T47D (cell line): ENCODE data around the gene ZNF454.
A peak's percentile ranks its signal among the peaks of the same experiment; 100 is the strongest.

Experiments used
- DNase-seq, 2 experiments: peaks; one replicate each; pipeline versions ENCODE4 v3.0.0 to v3.0.0-alpha.2; 2011 to 2012; ENCODE audit warnings: low read depth in 1 of 2, low spot score in 1 of 2
- JUND ChIP-seq: IDR thresholded peaks from 2 replicates; pipeline ENCODE4 v1.6.1; 2012; ENCODE audit warnings: low read depth
- in situ Hi-C: cut with HindIII; loops from 2 replicates; pipeline ENCODE4 v1.10.0; 2016; ENCODE audit warnings: low sequenced_read_pairs, low pct_unique_long_range_greater_than_20kb

ZNF454 gene

DNA sequence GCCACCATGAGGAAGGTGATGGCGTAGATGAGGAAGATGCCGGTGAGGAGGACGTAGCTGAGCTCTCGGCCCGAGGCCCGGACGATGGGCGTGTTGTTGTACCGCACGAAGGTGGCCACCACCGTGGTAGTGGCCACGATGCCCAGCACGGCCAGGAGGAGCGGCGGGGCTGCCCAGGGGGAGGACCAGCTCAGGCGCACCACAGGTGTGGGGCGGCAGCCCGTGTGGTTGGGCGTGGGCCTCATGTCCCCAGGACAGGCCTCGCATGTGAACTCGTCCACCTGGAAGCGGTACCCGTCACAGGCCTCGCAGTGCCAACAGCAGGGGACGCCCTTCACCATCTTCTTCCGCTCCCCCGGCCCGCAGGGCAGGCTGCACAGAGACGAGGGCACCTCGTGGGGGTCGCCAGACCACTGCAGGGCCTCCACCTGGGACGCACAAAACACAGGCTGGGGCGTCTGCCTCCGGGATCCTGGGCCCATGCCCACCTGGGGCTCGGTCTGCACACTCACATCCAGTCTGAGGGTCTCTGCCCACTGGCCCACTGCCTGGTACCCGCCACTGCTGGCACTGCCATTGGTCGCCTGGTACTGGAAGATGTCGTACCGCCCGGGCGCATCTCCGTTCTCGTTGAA is 45.4 kb downstream of the ZNF454 start:
- in situ Hi-C loops: no loop called here
- no peak for TF ChIP-seq JUND
- no peak for DNase-seq

DNA sequence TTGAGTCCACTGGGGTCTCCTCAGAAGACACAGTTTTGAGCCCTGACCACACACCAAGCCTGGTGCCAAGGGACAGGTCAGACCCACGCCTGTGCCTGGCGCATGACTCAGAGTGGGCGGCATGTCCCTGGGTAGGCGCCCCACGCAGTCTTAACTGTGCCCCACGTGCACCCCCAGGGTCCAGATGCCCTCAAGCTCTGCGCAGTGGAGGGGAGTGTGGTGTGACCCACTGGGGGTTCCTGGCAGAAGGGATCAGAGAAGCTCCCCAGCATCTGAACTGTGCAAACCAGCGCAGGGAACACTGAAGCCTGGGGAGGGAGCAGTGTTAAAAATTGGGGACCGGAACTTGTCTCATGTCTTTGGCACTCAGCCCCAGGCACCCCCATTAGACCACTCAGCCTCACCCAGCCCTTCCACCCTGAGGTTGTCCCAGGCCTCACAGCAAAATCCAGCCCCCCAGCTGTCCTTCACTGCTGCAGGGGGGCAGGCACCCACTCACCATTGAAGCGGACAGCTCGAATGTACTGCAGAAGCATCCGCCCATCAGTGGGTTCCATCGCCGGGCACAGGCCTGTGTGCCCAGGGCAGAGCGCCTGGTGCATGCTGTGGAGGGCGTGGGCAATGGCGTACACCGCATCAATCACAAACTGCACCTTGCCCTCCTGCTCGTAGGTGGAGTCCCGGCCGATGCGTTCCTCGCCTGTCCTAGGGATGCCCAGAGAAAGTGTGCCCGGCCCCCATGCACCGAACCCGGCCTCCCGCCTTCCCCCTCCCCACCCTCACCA is 47.6 kb downstream of the ZNF454 start:
- TF ChIP-seq JUND: no peak
- DNase-seq: no peak
- in situ Hi-C loops: no loop called here

DNA sequence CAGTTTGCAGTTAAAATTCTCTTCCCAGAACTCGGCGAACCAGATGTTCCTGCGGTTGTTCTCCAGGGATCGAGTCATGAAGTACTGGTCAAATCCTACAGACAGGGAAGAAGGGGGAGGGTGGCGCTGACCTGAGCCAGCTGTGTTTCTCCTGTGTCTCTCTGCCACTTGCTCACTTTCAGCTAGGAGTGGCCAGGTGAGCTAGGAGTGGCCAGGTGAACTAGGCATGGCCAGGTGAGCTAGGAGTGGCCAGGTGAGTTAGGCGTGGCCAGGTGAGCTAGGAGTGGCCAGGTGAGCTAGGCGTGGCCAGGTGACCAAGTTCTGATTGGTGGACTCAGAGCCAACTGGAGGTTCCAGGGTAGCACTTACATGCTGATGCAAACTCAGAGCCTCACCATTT is 48.3 kb downstream of the ZNF454 start:
- peak in 1 of 2 experiments; percentile 80 for DNase-seq
- in situ Hi-C loops: no loop called here
- TF ChIP-seq JUND: no peak

DNA sequence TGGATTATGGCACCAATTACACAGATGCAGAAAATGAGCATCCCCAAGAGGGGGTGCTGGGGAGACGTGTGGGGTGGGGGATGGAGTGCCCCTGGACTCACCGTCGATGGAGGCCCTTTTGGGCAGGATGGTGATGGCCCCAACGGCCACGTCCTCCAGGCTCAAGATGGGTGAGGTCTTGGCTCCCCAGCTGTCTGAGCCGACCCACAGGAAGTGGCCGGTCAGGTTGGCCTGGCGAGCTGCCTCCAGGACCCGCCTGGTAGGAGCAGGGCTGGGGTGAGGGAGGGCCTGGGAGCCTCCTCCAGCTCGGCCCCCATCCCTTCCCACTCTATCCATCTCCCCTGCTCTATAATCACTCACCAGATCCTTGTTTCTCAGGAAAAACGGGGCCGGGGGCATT is 49.5 kb downstream of the ZNF454 start:
- no peak for TF ChIP-seq JUND
- no peak for DNase-seq
- in situ Hi-C loops: no loop called here

DNA sequence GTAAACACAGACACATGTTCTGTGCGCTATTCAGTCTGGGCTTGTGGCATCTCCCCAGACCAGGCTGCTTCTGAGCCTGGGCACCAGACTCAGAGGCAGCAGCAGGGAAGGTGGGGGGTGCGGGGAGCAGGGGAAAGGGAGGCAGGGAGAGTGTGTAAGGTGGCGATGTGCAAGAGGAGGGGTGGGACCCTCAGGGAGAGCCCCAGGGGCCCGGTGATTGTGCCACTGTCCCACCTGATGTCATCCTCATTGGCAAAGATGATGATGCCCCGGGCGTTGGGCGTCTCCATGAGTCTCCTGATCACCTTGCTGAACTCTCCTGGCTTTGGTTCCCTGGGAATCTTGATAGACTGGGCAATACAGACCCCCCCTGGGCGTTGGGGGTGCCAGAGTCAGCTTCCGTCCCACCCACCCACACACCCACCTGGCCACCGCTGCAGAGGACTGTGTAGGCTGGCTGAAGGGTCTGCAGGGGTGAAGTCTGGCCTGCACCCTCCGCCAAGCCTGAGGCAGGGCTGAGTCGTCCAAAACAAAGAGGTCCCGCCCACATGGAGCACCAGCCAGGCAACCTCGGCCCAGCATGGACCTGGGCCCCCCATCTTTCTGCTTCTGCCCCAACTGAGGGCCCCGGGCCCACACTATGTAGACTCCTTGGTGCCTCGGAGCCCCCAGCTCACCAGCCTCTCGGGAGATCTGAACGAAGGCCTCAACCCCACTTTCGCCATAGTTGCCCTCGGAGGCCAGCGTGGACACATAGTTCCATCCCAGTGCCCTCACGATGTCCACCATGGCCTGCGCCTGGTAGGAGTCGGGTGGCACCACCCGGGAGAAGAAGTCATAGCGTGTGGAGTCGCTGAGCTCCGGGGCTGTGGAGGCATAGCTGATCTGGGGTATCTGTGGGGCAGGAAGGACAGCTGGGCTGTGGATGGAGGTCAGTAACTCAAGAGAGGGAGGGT is 50.5 kb downstream of the ZNF454 start:
- in situ Hi-C loops: no loop called here
- TF ChIP-seq JUND: no peak
- DNase-seq: no peak

DNA sequence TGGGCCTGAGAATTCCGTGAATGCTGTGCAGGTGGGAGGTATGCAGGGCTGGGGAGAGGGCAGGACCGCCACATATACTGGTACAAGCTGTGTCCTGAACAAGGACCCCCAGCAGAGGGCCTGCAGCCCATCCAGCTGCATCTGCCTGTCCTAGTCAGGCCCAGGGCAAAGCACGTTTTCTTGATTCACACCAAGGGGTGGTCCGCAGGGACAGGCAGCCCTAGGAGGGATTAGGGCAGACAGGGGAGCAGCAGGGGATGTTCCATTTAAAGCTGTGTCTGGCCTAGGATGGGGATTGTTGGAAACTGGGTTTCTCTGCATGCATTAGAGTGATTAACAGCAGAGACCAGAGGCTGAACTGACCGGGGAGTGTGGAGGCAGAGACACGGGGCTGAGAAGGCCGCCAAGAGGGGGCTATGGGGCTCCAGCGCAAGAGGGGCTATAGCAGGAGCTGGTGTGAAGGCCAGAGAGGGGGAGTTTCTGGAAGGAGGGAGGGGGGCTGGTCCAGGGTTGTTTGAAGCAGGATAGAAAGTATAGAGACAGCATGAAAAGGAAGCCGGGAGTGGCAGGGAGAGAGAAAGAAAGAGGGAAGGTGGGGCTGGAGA is 51.4 kb downstream of the ZNF454 start:
- DNase-seq: no peak
- in situ Hi-C loops: no loop called here
- TF ChIP-seq JUND: no peak

DNA sequence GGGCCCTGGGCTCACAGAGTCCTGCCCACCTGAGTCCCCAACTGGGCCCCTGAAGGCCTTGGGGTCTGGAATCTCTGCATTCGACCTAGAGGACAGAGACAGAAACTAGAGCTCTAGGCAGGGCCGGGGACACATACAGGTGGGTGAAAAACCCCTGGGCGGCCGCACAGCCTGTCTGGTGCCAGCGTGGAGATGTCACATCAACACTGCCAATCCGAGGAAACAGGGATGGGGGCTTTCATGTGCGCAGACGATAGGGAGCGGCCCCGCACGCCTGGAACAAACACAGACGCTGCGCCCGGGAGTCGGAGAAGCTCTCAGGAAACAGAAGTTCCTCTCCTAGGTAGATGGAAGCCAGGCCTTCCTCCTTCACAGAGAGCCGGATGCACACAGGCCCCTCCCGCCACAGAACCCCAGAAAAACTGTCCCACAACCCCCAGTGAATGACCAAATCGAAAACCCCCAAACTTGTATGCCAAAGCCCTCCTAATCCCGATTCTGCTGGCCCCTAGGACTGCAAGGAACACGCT is 52.3 kb downstream of the ZNF454 start:
- DNase-seq: no peak
- in situ Hi-C loops: no loop called here
- no peak for TF ChIP-seq JUND

DNA sequence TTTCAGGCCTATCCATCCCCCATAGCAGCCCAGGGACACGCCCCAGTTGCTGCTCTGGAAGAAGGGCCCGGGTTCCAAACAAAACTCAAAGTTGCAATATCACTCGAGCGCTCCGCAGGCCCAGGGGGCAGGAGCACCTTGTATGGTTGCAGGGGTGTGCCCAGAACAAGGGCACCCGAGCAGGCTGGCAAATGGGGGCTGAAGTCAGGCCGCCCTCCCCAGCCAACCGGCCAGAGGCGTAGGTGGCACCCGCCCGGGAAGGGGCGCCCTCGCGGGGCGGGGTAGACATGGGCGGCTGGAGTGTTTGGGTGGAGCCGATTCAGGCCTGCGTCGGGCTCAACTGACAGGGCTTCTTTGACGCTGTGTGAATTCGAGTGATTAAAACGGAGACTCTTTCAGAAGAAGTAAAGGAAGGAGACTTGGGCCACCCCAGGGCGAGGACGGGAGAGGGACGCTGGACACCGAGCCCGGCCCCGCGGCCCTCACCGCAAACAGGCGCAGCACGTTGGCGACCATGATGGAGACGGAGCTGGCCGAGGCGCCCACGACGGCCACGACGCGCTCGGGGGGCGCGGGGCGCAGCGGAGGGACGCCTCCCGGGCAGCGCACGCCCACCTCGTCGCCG is 53.1 kb downstream of the ZNF454 start:
- no peak for TF ChIP-seq JUND
- no peak for DNase-seq
- in situ Hi-C loops: no loop called here

DNA sequence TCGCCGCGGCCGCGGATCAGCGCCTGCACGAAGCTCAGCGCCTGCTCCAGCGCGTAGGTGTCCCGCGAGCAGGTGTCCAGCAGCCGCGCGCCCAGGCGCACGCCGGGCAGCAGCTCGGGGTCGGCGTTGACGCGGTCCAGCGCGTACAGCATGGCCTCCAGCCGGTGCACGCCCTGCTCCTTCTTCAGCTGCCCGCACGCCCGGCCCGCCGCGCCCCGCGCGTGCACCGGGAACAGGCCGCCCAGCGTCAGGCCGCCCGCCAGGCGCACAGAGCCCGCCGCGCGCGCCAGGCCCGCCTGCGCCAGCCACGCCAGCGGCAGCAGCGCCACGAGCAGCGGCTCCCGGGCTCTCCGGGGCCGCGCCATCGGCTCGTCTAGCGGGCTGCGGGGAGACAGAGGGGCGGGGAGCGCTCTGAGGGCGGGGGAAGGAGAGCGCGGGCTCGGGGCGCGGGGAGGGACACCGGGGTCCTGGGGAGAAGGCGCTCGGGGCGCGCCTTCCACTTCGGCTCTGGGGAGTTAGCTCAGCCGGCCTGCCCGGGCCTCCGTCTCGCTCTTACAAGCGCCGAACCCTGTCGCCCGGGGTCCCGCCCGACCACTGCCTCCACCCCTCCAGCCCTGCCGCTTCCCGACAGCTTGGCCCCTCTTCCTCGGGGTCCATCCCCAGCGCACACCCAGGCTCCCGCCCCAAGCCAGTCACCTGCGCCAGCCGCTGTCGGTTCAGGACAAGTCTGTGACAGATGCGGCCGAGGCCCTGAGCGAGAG is 53.8 kb downstream of the ZNF454 start, which contains the start of gene GRM6:
Gene GRM6 (minus strand): TSS at position 741 of the 761 bp plus-strand sequence. CDS start 376 bp downstream, at position 365.
- in situ Hi-C loops: no loop called here
- no peak for DNase-seq
- TF ChIP-seq JUND: no peak

DNA sequence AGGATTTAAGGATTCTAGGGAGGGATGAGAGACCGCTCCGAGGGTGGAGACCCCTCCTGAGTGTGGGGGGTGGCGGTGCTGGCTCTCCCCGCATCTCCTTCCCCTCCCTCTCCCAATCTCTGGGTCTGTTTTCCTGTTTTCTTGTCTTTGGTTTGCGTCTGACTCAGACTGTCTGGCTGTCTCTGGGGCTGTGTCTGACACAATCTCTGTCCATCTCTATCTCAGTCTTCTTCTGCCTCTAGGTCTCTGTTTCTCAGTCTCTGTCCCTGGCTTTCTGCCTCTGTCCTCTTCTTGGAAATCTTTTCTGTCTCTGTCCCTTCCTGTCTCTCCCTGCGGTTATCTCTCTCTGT is 54.3 kb downstream of the ZNF454 start:
- in situ Hi-C loops: no loop called here
- DNase-seq: no peak
- TF ChIP-seq JUND: no peak

DNA sequence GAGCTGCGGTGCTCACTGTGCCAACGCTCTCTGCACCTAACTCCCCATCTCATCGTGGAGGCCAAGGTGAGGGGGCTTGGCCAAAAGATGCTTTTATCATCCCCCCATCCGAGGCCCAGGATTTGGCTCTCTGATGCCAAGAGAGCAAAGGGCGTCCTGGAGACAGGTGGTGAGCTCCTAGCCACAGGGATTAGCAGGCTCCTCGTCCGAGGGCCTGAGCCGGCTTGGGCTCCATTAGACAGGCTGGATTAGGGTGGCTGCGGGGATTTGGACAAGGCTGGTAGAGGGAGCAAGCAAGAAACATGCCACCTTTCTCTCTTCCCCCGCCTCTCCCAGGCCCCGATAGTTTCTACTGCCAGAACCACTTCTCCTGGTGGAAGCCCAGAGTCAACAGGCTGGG is 55.2 kb downstream of the ZNF454 start:
- no peak for TF ChIP-seq JUND
- in situ Hi-C loops: no loop called here
- no peak for DNase-seq

DNA sequence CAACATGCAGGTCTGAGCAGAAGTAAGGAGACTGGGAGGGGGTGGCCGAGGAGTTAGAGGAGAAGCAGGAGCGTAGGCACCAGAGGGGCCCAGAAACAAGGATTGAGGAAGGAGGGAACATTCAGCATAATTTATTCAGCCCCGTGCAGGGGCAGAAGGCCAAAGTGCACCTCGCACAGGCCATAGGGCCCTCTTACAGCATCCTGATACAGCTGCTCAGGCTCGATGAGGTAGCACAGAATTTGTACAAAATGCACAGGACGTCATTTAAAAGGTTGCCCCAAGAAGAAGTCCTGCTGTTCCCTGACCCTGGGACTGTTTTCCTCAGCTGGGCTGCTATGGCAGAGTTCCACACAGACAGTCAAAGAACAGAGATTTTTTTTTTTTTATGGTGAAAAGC is 56.2 kb downstream of the ZNF454 start:
- TF ChIP-seq JUND: no peak
- in situ Hi-C loops: no loop called here
- no peak for DNase-seq
